Measurements from ENCODE around the gene TMEM273.
"Not testable (repeated sequence)": the region's sequence is repeated elsewhere in the genome, so short reads cannot be mapped to it uniquely, and the experiment has no call there.

TMEM273 gene

GRCh38 chr10:49200854-49201253 is 12.7 kb upstream of the TMEM273 start:
- Histone ChIP-seq H3K9ac (ENCODE audit: low read length) (no peak overlapping the region), H3K27me3 (ENCODE audit: control insufficient read depth, insufficient read depth, low read length) (no peaks in the 10 kb centered on the region), H3K36me3 (ENCODE audit: control insufficient read depth, insufficient read depth, low read length) (no peaks in the 10 kb centered on the region), H3K9me3 (ENCODE audit: control insufficient read depth, low read length) (no peaks in the 10 kb centered on the region), H3K4me3 (ENCODE audit: low read length) (no peak overlapping the region), H3K4me1 (ENCODE audit: control insufficient read depth, insufficient read depth, low read length) (no peaks in the 10 kb centered on the region)

- no peaks in the 10 kb centered on the region for H3K27me3 ChIP-seq (ENCODE audit: control insufficient read depth, insufficient read depth, low read length)
- no peak overlapping the region for H3K4me3 ChIP-seq (ENCODE audit: low read length)
- H3K36me3 ChIP-seq (ENCODE audit: control insufficient read depth, insufficient read depth, low read length): no peaks in the 10 kb centered on the region
- H3K9me3 ChIP-seq (ENCODE audit: control insufficient read depth, low read length): no peaks in the 10 kb centered on the region
- H3K9ac ChIP-seq (ENCODE audit: low read length): no peak overlapping the region
- H3K4me1 ChIP-seq (ENCODE audit: control insufficient read depth, insufficient read depth, low read length): no peaks in the 10 kb centered on the region
Measured at GRCh38 chr10:49197171-49197570, 9.0 kb upstream of the TMEM273 start.

- H3K27me3 ChIP-seq (ENCODE audit: control insufficient read depth, insufficient read depth, low read length); H3K9me3 ChIP-seq (ENCODE audit: control insufficient read depth, low read length); H3K4me3 ChIP-seq (ENCODE audit: low read length); H3K4me1 ChIP-seq (ENCODE audit: control insufficient read depth, insufficient read depth, low read length); H3K9ac ChIP-seq (ENCODE audit: low read length); H3K36me3 ChIP-seq (ENCODE audit: control insufficient read depth, insufficient read depth, low read length): not testable (repeated sequence)
Measured at GRCh38 chr10:49195864-49196263, 7.7 kb upstream of the TMEM273 start.

- no peaks in the 10 kb centered on the region for H3K36me3 ChIP-seq (ENCODE audit: control insufficient read depth, insufficient read depth, low read length)
- H3K4me3 ChIP-seq (ENCODE audit: low read length): no peak overlapping the region
- no peaks in the 10 kb centered on the region for H3K9me3 ChIP-seq (ENCODE audit: control insufficient read depth, low read length)
- no peaks in the 10 kb centered on the region for H3K27me3 ChIP-seq (ENCODE audit: control insufficient read depth, insufficient read depth, low read length)
- H3K4me1 ChIP-seq (ENCODE audit: control insufficient read depth, insufficient read depth, low read length): no peaks in the 10 kb centered on the region
- no peak overlapping the region for H3K9ac ChIP-seq (ENCODE audit: low read length)
Measured at GRCh38 chr10:49194212-49194920, 6.2 kb upstream of the TMEM273 start.

- no peak overlapping the region for H3K4me3 ChIP-seq (ENCODE audit: low read length)
- no peaks in the 10 kb centered on the region for H3K9me3 ChIP-seq (ENCODE audit: control insufficient read depth, low read length)
- no peaks in the 10 kb centered on the region for H3K27me3 ChIP-seq (ENCODE audit: control insufficient read depth, insufficient read depth, low read length)
- no peak overlapping the region for H3K9ac ChIP-seq (ENCODE audit: low read length)
- H3K36me3 ChIP-seq (ENCODE audit: control insufficient read depth, insufficient read depth, low read length): no peaks in the 10 kb centered on the region
- H3K4me1 ChIP-seq (ENCODE audit: control insufficient read depth, insufficient read depth, low read length): no peaks in the 10 kb centered on the region
Measured at GRCh38 chr10:49191349-49191748, 3.2 kb upstream of the TMEM273 start.

GRCh38 chr10:49189422-49189821 is 1.2 kb upstream of the TMEM273 start:
- no peaks in the 10 kb centered on the region for H3K36me3 ChIP-seq (ENCODE audit: control insufficient read depth, insufficient read depth, low read length)

GRCh38 chr10:49187044-49187484 is 1.1 kb downstream of the TMEM273 start:
- Histone ChIP-seq H3K9ac (ENCODE audit: low read length) (no peak overlapping the region), H3K9me3 (ENCODE audit: control insufficient read depth, low read length) (no peaks in the 10 kb centered on the region), H3K4me3 (ENCODE audit: low read length) (no peak overlapping the region), H3K36me3 (ENCODE audit: control insufficient read depth, insufficient read depth, low read length) (no peaks in the 10 kb centered on the region), H3K27me3 (ENCODE audit: control insufficient read depth, insufficient read depth, low read length) (no peaks in the 10 kb centered on the region), H3K4me1 (ENCODE audit: control insufficient read depth, insufficient read depth, low read length) (no peaks in the 10 kb centered on the region)

More at GRCh38 chr10:49189422-49189821, 1.2 kb upstream of the TMEM273 start:
- no peaks in the 10 kb centered on the region for H3K4me1 ChIP-seq (ENCODE audit: control insufficient read depth, insufficient read depth, low read length)
- no peak overlapping the region for H3K4me3 ChIP-seq (ENCODE audit: low read length)
- H3K9ac ChIP-seq (ENCODE audit: low read length): no peak overlapping the region
- H3K9me3 ChIP-seq (ENCODE audit: control insufficient read depth, low read length): no peaks in the 10 kb centered on the region
- H3K27me3 ChIP-seq (ENCODE audit: control insufficient read depth, insufficient read depth, low read length): no peaks in the 10 kb centered on the region

GRCh38 chr10:49186613-49187012 is 1.6 kb downstream of the TMEM273 start:
- Histone ChIP-seq H3K9ac (ENCODE audit: low read length) (no peak overlapping the region), H3K27me3 (ENCODE audit: control insufficient read depth, insufficient read depth, low read length) (no peaks in the 10 kb centered on the region), H3K4me3 (ENCODE audit: low read length) (no peak overlapping the region), H3K36me3 (ENCODE audit: control insufficient read depth, insufficient read depth, low read length) (no peaks in the 10 kb centered on the region), H3K4me1 (ENCODE audit: control insufficient read depth, insufficient read depth, low read length) (no peaks in the 10 kb centered on the region), H3K9me3 (ENCODE audit: control insufficient read depth, low read length) (no peaks in the 10 kb centered on the region)

GRCh38 chr10:49185213-49185612 is 3.0 kb downstream of the TMEM273 start:
- Histone ChIP-seq H3K36me3 (ENCODE audit: control insufficient read depth, insufficient read depth, low read length) (no peaks in the 10 kb centered on the region), H3K4me3 (ENCODE audit: low read length) (no peak overlapping the region), H3K9ac (ENCODE audit: low read length) (no peak overlapping the region), H3K4me1 (ENCODE audit: control insufficient read depth, insufficient read depth, low read length) (no peaks in the 10 kb centered on the region), H3K9me3 (ENCODE audit: control insufficient read depth, low read length) (no peaks in the 10 kb centered on the region), H3K27me3 (ENCODE audit: control insufficient read depth, insufficient read depth, low read length) (no peaks in the 10 kb centered on the region)

GRCh38 chr10:49184642-49185111 is 3.5 kb downstream of the TMEM273 start:
- Histone ChIP-seq H3K4me3 (ENCODE audit: low read length) (no peak overlapping the region), H3K9ac (ENCODE audit: low read length) (no peak overlapping the region), H3K27me3 (ENCODE audit: control insufficient read depth, insufficient read depth, low read length) (no peaks in the 10 kb centered on the region), H3K4me1 (ENCODE audit: control insufficient read depth, insufficient read depth, low read length) (no peaks in the 10 kb centered on the region), H3K36me3 (ENCODE audit: control insufficient read depth, insufficient read depth, low read length) (no peaks in the 10 kb centered on the region), H3K9me3 (ENCODE audit: control insufficient read depth, low read length) (no peaks in the 10 kb centered on the region)

- no peaks in the 10 kb centered on the region for H3K9me3 ChIP-seq (ENCODE audit: control insufficient read depth, low read length)
- no peaks in the 10 kb centered on the region for H3K36me3 ChIP-seq (ENCODE audit: control insufficient read depth, insufficient read depth, low read length)
- no peak overlapping the region for H3K4me3 ChIP-seq (ENCODE audit: low read length)
- no peak overlapping the region for H3K9ac ChIP-seq (ENCODE audit: low read length)
- H3K4me1 ChIP-seq (ENCODE audit: control insufficient read depth, insufficient read depth, low read length): no peaks in the 10 kb centered on the region
- H3K27me3 ChIP-seq (ENCODE audit: control insufficient read depth, insufficient read depth, low read length): no peaks in the 10 kb centered on the region
Measured at GRCh38 chr10:49183596-49184542, 4.3 kb downstream of the TMEM273 start.

GRCh38 chr10:49182776-49183175 is 5.4 kb downstream of the TMEM273 start:
- no peaks in the 10 kb centered on the region for H3K27me3 ChIP-seq (ENCODE audit: control insufficient read depth, insufficient read depth, low read length)
- no peak overlapping the region for H3K9ac ChIP-seq (ENCODE audit: low read length)
- H3K9me3 ChIP-seq (ENCODE audit: control insufficient read depth, low read length): no peaks in the 10 kb centered on the region
- H3K36me3 ChIP-seq (ENCODE audit: control insufficient read depth, insufficient read depth, low read length): no peaks in the 10 kb centered on the region
- no peaks in the 10 kb centered on the region for H3K4me1 ChIP-seq (ENCODE audit: control insufficient read depth, insufficient read depth, low read length)
- no peak overlapping the region for H3K4me3 ChIP-seq (ENCODE audit: low read length)
